ENCODE results near the gene ZMIZ1. TPM values are rescaled to one million over a fixed set of nuclear protein-coding genes. Genes with fewer than 3 reads are reported as not detected.

The ZMIZ1 gene
- total RNA-seq, 1 experiment from 2014 or later = 28.4 TPM

DNA sequence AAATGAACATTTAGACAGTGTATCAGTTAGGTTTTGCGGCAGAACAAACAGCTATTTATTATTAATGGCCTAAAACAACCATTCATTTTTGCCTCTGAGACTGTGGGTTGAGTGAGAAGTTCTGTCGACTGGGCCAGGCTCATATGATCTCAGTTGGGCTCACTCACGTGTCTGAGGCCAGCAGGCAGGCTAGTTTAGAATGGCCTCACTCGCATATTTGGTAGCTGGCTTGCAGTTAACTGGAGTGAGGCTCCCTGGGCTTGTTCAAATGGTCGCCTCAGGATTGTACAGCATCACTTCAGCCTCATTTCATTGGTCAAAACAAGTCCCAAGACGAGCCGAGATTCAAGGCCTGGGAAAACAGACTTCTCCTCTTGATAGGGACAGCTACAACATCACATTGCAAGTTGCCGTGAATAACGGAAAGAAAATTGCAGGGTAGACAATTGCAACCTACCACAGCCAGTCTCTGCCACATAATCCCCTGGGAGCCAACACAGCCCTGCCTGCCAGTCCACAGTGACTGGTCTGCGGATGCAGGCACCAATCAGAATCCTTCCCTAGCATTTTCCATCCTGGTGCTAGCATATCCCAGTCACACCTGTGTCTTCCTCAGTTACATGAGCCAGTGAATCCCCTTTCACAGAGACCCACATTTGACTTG is 255.4 kb downstream of the ZMIZ1 start:
- Histone ChIP-seq H4K20me1 (ENCODE audit: insufficient read depth) (no peaks in the 10 kb centered on the region), H3K27ac (ENCODE audit: low read depth, low read length) (no peak overlapping the region), H3K4me3 (replicated peaks in 1 of 2; ENCODE audit: low read depth in 1 of 2, low read length in 2 of 2) (no peak overlapping the region), H3K79me2 (ENCODE audit: insufficient read depth, low read length) (no peaks in the 10 kb centered on the region), H3K27me3 (ENCODE audit: insufficient read depth, low read length) (no peaks in the 10 kb centered on the region), H3K4me2 (ENCODE audit: low read length) (no peak overlapping the region), H2AFZ (ENCODE audit: low read depth, low read length, poor library complexity, severe bottlenecking) (no peak overlapping the region), H3K9ac (ENCODE audit: low read length) (no peak overlapping the region), H3K9me2 (ENCODE audit: insufficient read depth) (no peaks in the 10 kb centered on the region), H3K36me3 (ENCODE audit: control insufficient read depth in 1 of 2, insufficient read depth in 2 of 2, low read length in 2 of 2) (no peaks in the 10 kb centered on the region), H3K4me1 (ENCODE audit: control insufficient read depth in 1 of 2, insufficient read depth in 2 of 2, low read length in 2 of 2) (peaks cover 0 to 23% of the 10 kb centered on the region in 2 experiments; a peak in 3 of 4 replicates), H3K9me3 (ENCODE audit: control insufficient read depth in 1 of 2, insufficient read depth in 1 of 2, low read depth in 1 of 2, low read length in 2 of 2) (no peaks in the 10 kb centered on the region)
- RAD21 ChIA-PET (ENCODE audit: low non-redundant PET in 1 of 2, low total read pairs in 2 of 2, uncharacterized antibody in 2 of 2, unreplicated experiment in 2 of 2) = no interaction called here
- DNase-seq (ENCODE audit: low read depth, low spot score) = no peak
- no peak for ATAC-seq
- intact Hi-C loops (cut with micrococcal nuclease) = no loop called here
- POLR2A ChIA-PET = no interaction called here
- no TSS peak for BruUV-seq (replicated peaks)
- TF ChIP-seq SIN3A (IDR thresholded peaks at IDR 0.05; ENCODE audit: low read depth) (no peak), RAD21 (IDR thresholded peaks at IDR 0.05; ENCODE audit: low read depth) (no peak)
- CTCF ChIA-PET = interaction anchor here (1.7 kb wide), 1 partner anchor 50 kb away, joined by 4 read pairs; no protein-coding TSS in a partner anchor

- RAD21 ChIA-PET (ENCODE audit: low non-redundant PET in 1 of 2, low total read pairs in 2 of 2, uncharacterized antibody in 2 of 2, unreplicated experiment in 2 of 2) = no interaction called here
- POLR2A ChIA-PET = no interaction called here
- Histone ChIP-seq H3K27ac (ENCODE audit: low read depth, low read length) (no peak overlapping the region), H3K4me3 (replicated peaks in 1 of 2; ENCODE audit: low read depth in 1 of 2, low read length in 2 of 2) (no peak overlapping the region), H3K79me2 (ENCODE audit: insufficient read depth, low read length) (no peaks in the 10 kb centered on the region), H3K36me3 (ENCODE audit: control insufficient read depth in 1 of 2, insufficient read depth in 2 of 2, low read length in 2 of 2) (no peaks in the 10 kb centered on the region), H3K9me3 (ENCODE audit: control insufficient read depth in 1 of 2, insufficient read depth in 1 of 2, low read depth in 1 of 2, low read length in 2 of 2) (no peaks in the 10 kb centered on the region), H3K9me2 (ENCODE audit: insufficient read depth) (no peaks in the 10 kb centered on the region), H2AFZ (ENCODE audit: low read depth, low read length, poor library complexity, severe bottlenecking) (no peak overlapping the region), H3K27me3 (ENCODE audit: insufficient read depth, low read length) (no peaks in the 10 kb centered on the region), H3K4me2 (ENCODE audit: low read length) (no peak overlapping the region), H3K9ac (ENCODE audit: low read length) (no peak overlapping the region), H3K4me1 (ENCODE audit: control insufficient read depth in 1 of 2, insufficient read depth in 2 of 2, low read length in 2 of 2) (peaks cover 0 to 29% of the 10 kb centered on the region in 2 experiments; a peak in 3 of 4 replicates), H4K20me1 (ENCODE audit: insufficient read depth) (no peaks in the 10 kb centered on the region)
- CTCF ChIA-PET = no interaction called here
- DNase-seq (ENCODE audit: low read depth, low spot score) (no peak), ATAC-seq (no peak)
- BruUV-seq (replicated peaks) = no TSS peak
- intact Hi-C loops (cut with micrococcal nuclease) = no loop called here
- TF ChIP-seq CEBPB (IDR thresholded peaks at IDR 0.05; ENCODE audit: low read depth) (no peak), POLR2A (IDR thresholded peaks at IDR 0.05; ENCODE audit: borderline replicate concordance, extremely low read depth, insufficient read depth, insufficient read length) (no peak), TCF7L2 (IDR thresholded peaks at IDR 0.05; ENCODE audit: borderline replicate concordance, extremely low read depth, insufficient read depth, insufficient read length) (no peak), ELF1 (IDR thresholded peaks at IDR 0.05; ENCODE audit: borderline replicate concordance, low read depth) (no peak), EZH2 (IDR thresholded peaks at IDR 0.05) (no peak), SIN3A (IDR thresholded peaks at IDR 0.05; ENCODE audit: low read depth) (no peak), ZBTB33 (IDR thresholded peaks at IDR 0.05; ENCODE audit: extremely low read depth, insufficient replicate concordance, low read length) (no peak), REST (IDR thresholded peaks at IDR 0.05; ENCODE audit: low read depth) (no peak), YY1 (IDR thresholded peaks at IDR 0.05; ENCODE audit: extremely low read depth, insufficient replicate concordance, low read depth, low read length) (no peak), EGR1 (IDR thresholded peaks at IDR 0.05; ENCODE audit: low read depth) (no peak), CBX3 (IDR thresholded peaks at IDR 0.05; ENCODE audit: low read depth) (no peak)
- TF ChIP-seq, protein P1, sequence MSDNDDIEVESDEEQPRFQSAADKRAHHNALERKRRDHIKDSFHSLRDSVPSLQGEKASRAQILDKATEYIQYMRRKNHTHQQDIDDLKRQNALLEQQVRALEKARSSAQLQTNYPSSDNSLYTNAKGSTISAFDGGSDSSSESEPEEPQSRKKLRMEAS (IDR thresholded peaks at IDR 0.05) = no peak
These were observed 257.8 kb downstream of the ZMIZ1 start for GRCh38 chr10:79326361-79327089.
